HCEC 1CT (cell line): ENCODE results near the gene SLC37A1.
"Not testable (repeated sequence)": the region's sequence is repeated elsewhere in the genome, so short reads cannot be mapped to it uniquely, and the experiment has no call there.

Experiments
- DNase-seq: peaks from one replicate; pipeline ENCODE4 v3.0.0-alpha.2; 2017

The SLC37A1 gene

GRCh38 chr21:42624936-42625335 lies 111.3 kb downstream of the SLC37A1 start:
- no peak for DNase-seq

- DNase-seq = no peak
Observed at GRCh38 chr21:42626171-42626570, 112.5 kb downstream of the SLC37A1 start.

GRCh38 chr21:42627527-42628289 lies 114.1 kb downstream of the SLC37A1 start:
- DNase-seq = no peak

GRCh38 chr21:42628466-42629061 lies 114.9 kb downstream of the SLC37A1 start:
- not testable (repeated sequence) for DNase-seq

GRCh38 chr21:42629933-42630589 lies 116.4 kb downstream of the SLC37A1 start:
- DNase-seq = no peak

GRCh38 chr21:42630626-42631025 lies 117.0 kb downstream of the SLC37A1 start:
- no peak for DNase-seq
